DOHH2 (cell line): Measurements from ENCODE around the gene HOXA6.

Experiments used
- H3F3A ChIP-seq: fragments of 200-600 bp; sonication (generic), shearing (Covaris generic); 2 replicates; pipeline ENCODE4 v1.6.0; 2016; ENCODE audit warnings: antibody characterized with exemption, mild to moderate bottlenecking; ENCODE audit not compliant: control insufficient read depth, insufficient read depth
- H3K27ac ChIP-seq: fragments of 200-600 bp; sonication (generic); 2 replicates; pipeline ENCODE4 v1.5.1; 2014; ENCODE audit warnings: low read depth, mild to moderate bottlenecking, low read length, moderate library complexity
- H3K27me3 ChIP-seq: fragments of 200-600 bp; sonication (generic); 2 replicates; pipeline ENCODE4 v1.6.1; 2014; ENCODE audit warnings: mild to moderate bottlenecking, low read length, mixed read lengths; ENCODE audit not compliant: control insufficient read depth
- H3K36me3 ChIP-seq: fragments of 200-600 bp; sonication (generic); 2 replicates; pipeline ENCODE4 v1.6.1; 2014; ENCODE audit warnings: mild to moderate bottlenecking, low read length, moderate library complexity, mixed read lengths; ENCODE audit not compliant: control insufficient read depth
- H3K4me1 ChIP-seq: fragments of 200-600 bp; sonication (generic); 2 replicates; pipeline ENCODE4 v1.6.1; 2014; ENCODE audit warnings: mild to moderate bottlenecking, low read length, mixed read lengths; ENCODE audit not compliant: control insufficient read depth
- H3K4me2 ChIP-seq: fragments of 200-600 bp; sonication (generic); 2 replicates; pipeline ENCODE4 v1.6.0; 2014; ENCODE audit warnings: mild to moderate bottlenecking, low read length, moderate library complexity
- H3K4me3 ChIP-seq: fragments of 200-600 bp; sonication (generic); 2 replicates; pipeline ENCODE4 v1.5.1; 2014; ENCODE audit warnings: mild to moderate bottlenecking, low read length, mixed read lengths
- H3K79me2 ChIP-seq: fragments of 200-600 bp; sonication (generic); 2 replicates; pipeline ENCODE4 v1.6.1; 2014; ENCODE audit warnings: mild to moderate bottlenecking, low read length, mixed read lengths; ENCODE audit not compliant: control insufficient read depth
- H3K9me2 ChIP-seq: fragments of 200-600 bp; sonication (generic); replicated peaks from 2 replicates; pipeline ENCODE4 v1.6.1; 2014; ENCODE audit warnings: mild to moderate bottlenecking, low read length, mixed read lengths; ENCODE audit not compliant: control insufficient read depth
- H3K9me3 ChIP-seq: fragments of 200-600 bp; sonication (generic); 2 replicates; pipeline ENCODE4 v1.6.1; 2014; ENCODE audit warnings: antibody characterized with exemption, low read length, mixed read lengths; ENCODE audit not compliant: control insufficient read depth, insufficient read depth
- H4K20me1 ChIP-seq: fragments of 200-600 bp; sonication (generic); 2 replicates; pipeline ENCODE4 v1.6.0; 2014; ENCODE audit warnings: low read depth, mild to moderate bottlenecking, antibody characterized with exemption, low read length, moderate library complexity; ENCODE audit not compliant: control insufficient read depth, insufficient read depth
- CTCF ChIP-seq: fragments of 200-600 bp; sonication (generic); IDR thresholded peaks from one replicate; pipeline ENCODE4 v1.5.1; 2014; ENCODE audit warnings: antibody characterized with exemption, mild to moderate bottlenecking, low read depth, low read length; ENCODE audit not compliant: poor library complexity, severe bottlenecking
- EZH2phosphoT487 ChIP-seq: fragments of 200-600 bp; sonication (generic); IDR thresholded peaks from 2 replicates; pipeline ENCODE4 v1.6.1; 2017; ENCODE audit warnings: borderline replicate concordance, mild to moderate bottlenecking, antibody characterized with exemption, low read length, moderate library complexity, mixed read lengths

HOXA6 gene

DNA sequence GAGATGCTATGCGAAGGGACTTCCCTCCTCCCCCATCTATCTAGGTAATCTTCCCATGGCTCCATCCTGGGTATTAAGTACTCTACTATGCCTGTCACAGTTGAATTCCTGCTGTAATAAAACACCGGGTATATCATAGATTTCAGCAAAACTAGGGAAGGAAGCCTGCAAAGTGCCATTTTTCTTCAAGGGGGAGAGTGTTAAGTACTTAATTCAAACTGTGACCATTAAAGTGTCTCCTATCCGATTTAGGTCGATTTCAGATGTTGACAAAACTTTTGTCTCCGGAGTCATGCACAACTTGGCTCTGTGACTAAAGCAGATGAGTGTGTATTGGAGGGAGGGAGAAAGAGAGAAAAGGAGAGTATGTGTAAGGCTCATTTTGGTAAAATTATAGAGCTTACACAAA, 21.6 kb downstream of the HOXA6 start:
- H3K27ac ChIP-seq = no peak overlapping the region
- H3K9me3 ChIP-seq = no peaks in the 10 kb centered on the region
- H3K9me2 ChIP-seq = no peaks in the 10 kb centered on the region
- no peak overlapping the region for H3K4me2 ChIP-seq
- H3K27me3 ChIP-seq = peaks cover 30% of the 10 kb centered on the region
- H3K4me3 ChIP-seq = no peak overlapping the region
- no peak for TF ChIP-seq EZH2phosphoT487
- no peak for TF ChIP-seq CTCF
- no peaks in the 10 kb centered on the region for H3F3A ChIP-seq
- H3K4me1 ChIP-seq = no peaks in the 10 kb centered on the region
- no peaks in the 10 kb centered on the region for H3K79me2 ChIP-seq
- H3K36me3 ChIP-seq = no peaks in the 10 kb centered on the region
- no peaks in the 10 kb centered on the region for H4K20me1 ChIP-seq

DNA sequence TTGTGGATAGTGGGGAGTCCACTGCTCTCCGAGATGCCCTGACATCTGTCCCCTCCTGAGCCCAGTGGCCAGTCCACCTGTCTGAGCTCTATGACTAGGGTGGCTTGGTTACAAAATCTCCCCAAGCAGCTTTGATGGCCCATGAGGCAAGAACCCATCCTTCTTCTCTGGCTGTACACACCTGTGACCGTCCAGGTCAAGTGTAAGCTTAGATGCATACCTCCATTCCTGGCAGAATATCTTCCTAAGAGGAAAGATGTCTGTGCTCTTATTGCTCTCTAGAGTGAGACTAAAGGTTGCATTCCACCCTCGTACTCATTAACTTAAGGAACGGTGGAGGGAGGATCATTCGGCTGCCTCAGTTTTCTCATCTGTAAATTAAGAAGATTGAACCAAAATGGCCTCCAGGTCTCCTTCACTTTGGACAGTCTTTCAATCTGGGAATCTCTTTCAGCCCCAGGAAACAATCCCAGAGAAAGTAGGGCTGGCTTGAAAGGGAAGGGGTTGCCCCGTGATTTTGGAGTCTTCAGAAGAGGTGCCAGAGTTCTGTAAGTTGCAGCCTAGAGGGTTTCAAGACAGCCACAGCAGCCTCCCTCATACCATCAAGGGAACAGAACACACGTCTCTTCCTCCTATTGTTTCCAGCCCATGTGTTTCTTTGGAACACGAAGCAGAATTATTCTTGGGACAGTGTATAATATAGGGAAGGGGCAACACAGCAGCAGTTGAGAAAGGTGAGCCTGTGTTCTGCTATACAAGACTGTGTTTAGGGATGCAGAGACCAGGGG, 22.5 kb downstream of the HOXA6 start:
- H3K4me2 ChIP-seq = no peak overlapping the region
- H3K27me3 ChIP-seq = peaks cover 30% of the 10 kb centered on the region
- no peaks in the 10 kb centered on the region for H3K9me2 ChIP-seq

GRCh38 chr7:27124096-27124901, 23.3 kb downstream of the HOXA6 start:
- Histone ChIP-seq H3F3A (no peaks in the 10 kb centered on the region), H3K36me3 (no peaks in the 10 kb centered on the region), H3K4me1 (no peaks in the 10 kb centered on the region), H3K79me2 (no peaks in the 10 kb centered on the region), H3K9me2 (no peaks in the 10 kb centered on the region), H4K20me1 (no peaks in the 10 kb centered on the region), H3K4me3 (no peak overlapping the region), H3K4me2 (no peak overlapping the region), H3K27ac (no peak overlapping the region), H3K9me3 (no peaks in the 10 kb centered on the region), H3K27me3 (peaks cover 30% of the 10 kb centered on the region)
- TF ChIP-seq CTCF = no peak

More for the DNA sequence above, 22.5 kb downstream of the HOXA6 start:
- Histone ChIP-seq H3K79me2 (no peaks in the 10 kb centered on the region), H3K27ac (no peak overlapping the region), H3K9me3 (no peaks in the 10 kb centered on the region), H4K20me1 (no peaks in the 10 kb centered on the region), H3K4me1 (no peaks in the 10 kb centered on the region), H3F3A (no peaks in the 10 kb centered on the region), H3K36me3 (no peaks in the 10 kb centered on the region), H3K4me3 (no peak overlapping the region)
- no peak for TF ChIP-seq CTCF
- TF ChIP-seq EZH2phosphoT487 = no peak
